Choroid plexus epithelial cell (primary cell): ENCODE results near the gene GNGT1.

Source experiments
- DNase-seq: peaks from one replicate; pipeline ENCODE4 v3.0.0-alpha.2; 2010; ENCODE audit warnings: low read depth
- H3K4me3 ChIP-seq: 2 replicates; pipeline ENCODE4 v1.5.1; 2011; ENCODE audit warnings: low read depth, mild to moderate bottlenecking, control low read depth, low read length, moderate library complexity
- CTCF ChIP-seq: conservative IDR thresholded peaks from 2 replicates; pipeline ENCODE4 v1.5.1; 2011; ENCODE audit warnings: low read depth, mild to moderate bottlenecking, control low read depth, inconsistent platforms, low read length, moderate library complexity

GNGT1 gene

GRCh38 chr7:93920496-93921182 is 14.3 kb downstream of the GNGT1 start:
- peak overlapping the region; percentile 75 for H3K4me3 ChIP-seq
- peak; percentile 28 for DNase-seq
- TF ChIP-seq CTCF: no peak

GRCh38 chr7:93921186-93921585 is 14.8 kb downstream of the GNGT1 start:
- H3K4me3 ChIP-seq: peak overlapping the region; percentile 75
- no peak for DNase-seq
- no peak for TF ChIP-seq CTCF

DNA sequence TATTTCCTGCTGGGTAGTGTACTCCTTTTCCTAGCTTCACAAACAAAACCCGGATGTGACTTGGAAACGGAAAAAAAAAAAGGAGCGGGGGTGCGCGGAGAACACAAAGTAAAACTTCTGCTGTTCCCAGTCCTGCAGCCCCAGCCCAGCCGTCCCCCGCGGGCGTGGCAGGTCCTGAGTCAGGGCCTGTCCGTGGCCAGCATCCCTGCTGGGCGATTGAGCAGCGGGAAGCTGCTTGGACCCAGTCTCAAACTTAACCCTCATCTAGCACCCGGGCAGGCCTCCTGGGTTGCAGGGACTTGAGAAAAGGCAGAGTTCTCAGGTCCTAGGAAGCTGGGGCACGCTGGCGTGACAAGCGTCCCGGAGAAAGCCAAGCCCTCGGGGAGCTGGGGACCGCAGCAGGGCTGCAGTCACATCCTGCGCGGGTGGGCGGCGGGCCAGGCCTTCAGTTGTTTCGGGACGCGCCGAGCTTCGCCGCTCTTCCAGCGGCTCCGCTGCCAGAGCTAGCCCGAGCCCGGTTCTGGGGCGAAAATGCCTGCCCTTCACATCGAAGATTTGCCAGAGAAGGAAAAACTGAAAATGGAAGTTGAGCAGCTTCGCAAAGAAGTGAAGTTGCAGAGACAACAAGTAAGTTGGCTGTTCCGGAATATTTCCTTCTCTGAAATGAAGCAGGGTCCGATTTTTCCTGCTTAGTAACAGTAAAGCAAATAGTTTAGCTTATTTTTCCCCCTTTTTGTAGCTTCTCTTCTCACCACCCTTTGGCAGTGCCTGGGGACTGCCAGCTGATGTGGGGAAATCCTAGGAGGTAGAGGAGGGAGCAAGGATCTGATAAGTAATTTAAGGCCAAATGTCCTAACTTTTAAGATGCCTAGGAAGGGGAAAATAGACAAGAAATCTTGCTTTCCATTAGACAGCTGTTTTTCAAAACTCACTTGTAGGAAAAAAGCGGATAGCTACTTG is 15.5 kb downstream of the GNGT1 start, which contains the start of gene GNG11:
Gene GNG11 (plus strand): TSS at position 129 of the 960 bp plus-strand sequence. CDS start 403 bp downstream, at position 532.
- peak within 1 kb of the TSS; percentile 75 for H3K4me3 ChIP-seq
- DNase-seq: peak; percentile 86
- no peak for TF ChIP-seq CTCF

DNA sequence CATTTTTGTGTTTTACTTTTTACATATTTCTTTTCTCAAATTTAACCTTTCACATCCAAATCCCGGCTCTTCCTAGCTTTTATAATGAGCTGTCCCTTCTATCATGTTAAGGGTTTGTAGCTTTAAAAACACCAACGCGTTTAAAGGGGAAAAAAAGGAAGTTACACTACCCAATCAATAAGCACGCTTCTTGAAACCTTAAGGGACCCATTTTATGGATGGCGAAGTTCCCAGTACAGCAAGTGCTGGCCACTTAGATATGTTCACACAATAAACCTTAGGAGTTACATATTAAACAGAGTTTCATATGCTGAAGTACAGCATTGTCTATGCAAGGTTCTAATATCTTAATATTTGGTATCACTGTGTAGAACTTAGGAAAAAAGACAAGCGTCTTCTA is 16.9 kb downstream of the GNGT1 start:
- peak overlapping the region; percentile 75 for H3K4me3 ChIP-seq
- no peak for TF ChIP-seq CTCF
- peak; percentile 48 for DNase-seq

DNA sequence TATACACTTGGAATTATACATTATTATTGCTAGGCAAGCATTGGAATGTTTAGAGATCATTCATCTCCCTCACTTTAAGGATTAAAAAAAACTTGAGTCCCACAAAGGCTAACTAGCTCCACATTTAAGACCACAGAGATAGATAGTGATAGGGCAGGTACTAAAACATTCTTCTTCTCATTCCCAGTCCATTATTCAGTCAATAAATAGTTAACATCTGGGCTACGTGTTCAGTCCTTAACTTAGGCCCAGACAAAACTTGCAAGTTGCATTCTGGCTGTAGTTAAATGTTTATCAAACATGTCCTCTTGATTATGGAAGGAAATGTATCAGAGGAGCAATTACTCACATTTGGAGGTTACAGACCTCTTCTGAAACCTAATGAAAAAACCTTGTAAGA is 17.6 kb downstream of the GNGT1 start:
- DNase-seq: no peak
- TF ChIP-seq CTCF: no peak
- peak overlapping the region; percentile 75 for H3K4me3 ChIP-seq

GRCh38 chr7:93926800-93927199 is 20.4 kb downstream of the GNGT1 start:
- H3K4me3 ChIP-seq: no peak overlapping the region
- no peak for DNase-seq
- TF ChIP-seq CTCF: no peak
